Erythroblast (primary cell): ENCODE data around the gene RAD18.

ENCODE experiments used
- GATA1 ChIP-seq: IDR thresholded peaks from 2 replicates; pipeline ENCODE4 v1.6.1; 2011; ENCODE audit warnings: low read depth, mild to moderate bottlenecking, control low read depth, low read length, moderate library complexity
- POLR2A ChIP-seq: IDR thresholded peaks from 2 replicates; pipeline ENCODE4 v1.6.1; 2011; ENCODE audit warnings: mild to moderate bottlenecking, low read length

- TF ChIP-seq POLR2A (no peak), GATA1 (no peak)
These were observed 81.1 kb downstream of the RAD18 start for GRCh38 chr3:8882171-8882593.
